HG03342 (cell line): ENCODE measurements around the gene SDSL.

Experiments used
- ATAC-seq: cut with Tn5 transposase; IDR thresholded peaks from one replicate; pipeline ENCODE4 v1.9.1; 2021; ENCODE audit warnings: mild to moderate bottlenecking, moderate library complexity; ENCODE audit not compliant: unreplicated experiment

SDSL gene

DNA sequence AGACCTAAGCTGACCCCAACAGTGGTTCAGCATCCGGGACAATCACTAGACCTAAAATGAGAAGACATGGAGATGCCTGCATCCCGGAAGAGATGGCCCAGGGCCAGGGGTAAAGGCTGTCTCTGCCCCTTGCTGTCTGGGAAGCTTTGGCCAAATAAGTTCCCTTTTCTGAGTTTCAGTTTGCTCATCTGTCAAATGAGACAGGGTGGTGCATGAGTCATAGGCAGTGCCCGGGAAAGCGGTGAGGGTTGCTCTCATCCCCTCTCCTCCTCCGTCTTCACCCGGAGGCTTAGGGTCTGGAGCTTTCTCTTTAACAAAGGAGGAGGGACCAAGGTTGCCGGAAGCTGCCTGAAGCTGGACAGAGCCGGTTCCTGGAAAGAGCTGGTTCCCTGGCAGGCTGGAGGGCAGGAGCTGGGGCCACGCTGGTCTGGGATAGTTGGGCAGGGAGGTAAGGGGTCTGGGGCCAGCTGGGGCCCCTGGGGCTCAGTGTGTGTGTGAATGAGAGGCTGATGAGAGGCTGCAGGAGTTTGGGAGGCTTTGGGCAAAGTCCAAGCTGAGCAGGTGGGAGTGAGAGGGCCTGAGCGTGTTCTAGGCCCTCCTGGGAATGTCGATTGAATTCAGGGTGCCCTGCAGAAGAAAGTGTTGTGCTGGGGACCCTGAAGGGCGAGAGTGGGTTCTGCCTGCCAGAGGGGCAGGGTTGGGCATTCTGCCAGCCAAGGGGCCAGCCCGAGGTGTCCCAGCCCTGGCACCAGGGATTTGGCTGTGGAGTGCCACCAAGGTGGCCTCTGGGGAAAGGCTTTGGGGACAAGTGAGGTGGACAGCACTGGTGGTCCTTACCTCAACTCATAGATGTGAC, at the start of gene SDSL:
Gene SDSL (plus strand): TSS at position 351 of the 856 bp plus-strand sequence. CDS start 5,603 bp downstream, outside the sequence.
- ATAC-seq = peak; percentile 85

DNA sequence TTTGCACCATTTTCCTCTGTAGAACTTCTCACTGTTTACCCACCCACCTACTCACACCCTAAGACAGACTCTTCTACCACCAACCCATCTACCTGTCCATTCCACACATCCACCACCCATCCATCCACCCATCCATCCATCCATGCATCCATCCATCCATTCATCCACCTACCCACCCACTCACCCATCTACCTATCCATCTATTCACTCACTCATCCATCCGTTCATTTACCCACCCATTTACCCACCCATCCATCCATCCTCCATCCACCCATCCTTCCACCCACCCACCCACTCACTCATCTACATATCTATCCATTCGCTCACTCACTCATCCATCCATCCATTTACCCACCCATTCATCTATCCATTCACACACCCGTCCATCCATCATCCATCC, 48.7 kb upstream of the SDSL start:
- no peak for ATAC-seq

- no peak for ATAC-seq
Measured at GRCh38 chr12:113373969-113374368, 48.2 kb upstream of the SDSL start.

DNA sequence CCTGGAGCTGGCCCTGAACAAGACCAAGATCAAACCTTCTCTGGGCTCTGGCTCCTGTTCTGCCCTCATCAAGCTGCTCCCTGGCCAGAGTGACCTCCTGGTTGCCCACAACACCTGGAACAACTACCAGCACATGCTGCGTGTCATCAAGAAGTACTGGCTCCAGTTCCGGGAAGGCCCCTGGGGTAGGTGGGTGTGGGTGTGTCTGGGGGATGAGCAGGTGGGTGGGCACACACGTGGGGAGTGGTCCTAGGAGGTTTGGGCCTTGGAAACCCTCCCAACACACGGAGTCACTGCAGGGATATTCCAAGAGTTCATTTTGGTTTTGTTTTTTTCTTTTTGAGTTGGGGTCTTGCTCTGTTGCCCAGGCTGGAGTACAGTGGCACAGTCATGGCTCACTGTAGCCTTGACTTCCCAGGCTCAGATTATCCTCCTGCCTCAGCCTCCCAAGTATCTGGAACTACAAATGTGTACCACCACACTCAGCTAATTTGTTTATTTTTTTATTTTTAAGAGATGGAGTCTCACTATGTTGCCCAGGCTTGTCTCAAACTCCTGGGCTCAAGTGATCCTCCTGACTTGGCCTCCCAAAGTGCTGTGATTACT, 47.3 kb upstream of the SDSL start:
- ATAC-seq = no peak

- no peak for ATAC-seq
Measured at GRCh38 chr12:113378291-113378690, 43.9 kb upstream of the SDSL start.

GRCh38 chr12:113381220-113381619, 41.0 kb upstream of the SDSL start:
- no peak for ATAC-seq

DNA sequence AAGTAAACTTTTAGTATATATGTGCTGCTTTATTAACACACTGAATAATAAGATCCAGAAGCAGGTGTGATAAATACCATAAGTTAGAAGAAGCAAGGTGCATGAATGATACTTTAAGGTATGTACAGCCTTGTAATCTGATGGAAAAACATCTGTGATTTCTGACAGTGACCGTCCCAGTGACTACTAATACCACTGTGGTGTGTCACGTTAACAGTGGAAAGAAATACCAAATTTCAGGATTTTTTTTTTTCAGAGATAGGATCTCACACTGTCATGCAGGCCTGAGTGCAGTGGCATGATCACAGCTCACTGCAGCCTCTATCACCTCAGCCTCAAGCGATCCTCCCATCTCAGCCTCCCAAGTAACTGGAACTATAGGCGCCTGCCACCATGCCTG, 40.0 kb upstream of the SDSL start:
- ATAC-seq = no peak

DNA sequence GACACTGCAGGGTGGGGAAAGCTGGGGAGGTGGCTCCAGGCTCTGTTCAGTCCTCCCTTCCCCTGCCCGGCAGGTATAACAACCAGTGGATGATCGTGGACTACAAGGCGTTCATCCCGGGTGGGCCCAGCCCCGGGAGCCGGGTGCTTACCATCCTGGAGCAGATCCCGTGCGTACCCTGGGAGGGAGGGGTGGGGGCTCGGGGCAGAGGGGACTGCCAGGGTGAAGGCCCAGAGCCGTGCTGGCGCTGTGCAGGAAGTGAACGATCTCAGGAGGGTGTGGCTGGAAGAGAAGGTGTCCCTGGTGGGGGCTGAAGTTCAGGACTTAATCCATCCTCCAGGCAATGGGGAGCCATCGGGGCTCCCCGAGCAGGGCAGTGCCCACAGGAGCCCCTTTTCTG, 37.4 kb upstream of the SDSL start:
- ATAC-seq = no peak

DNA sequence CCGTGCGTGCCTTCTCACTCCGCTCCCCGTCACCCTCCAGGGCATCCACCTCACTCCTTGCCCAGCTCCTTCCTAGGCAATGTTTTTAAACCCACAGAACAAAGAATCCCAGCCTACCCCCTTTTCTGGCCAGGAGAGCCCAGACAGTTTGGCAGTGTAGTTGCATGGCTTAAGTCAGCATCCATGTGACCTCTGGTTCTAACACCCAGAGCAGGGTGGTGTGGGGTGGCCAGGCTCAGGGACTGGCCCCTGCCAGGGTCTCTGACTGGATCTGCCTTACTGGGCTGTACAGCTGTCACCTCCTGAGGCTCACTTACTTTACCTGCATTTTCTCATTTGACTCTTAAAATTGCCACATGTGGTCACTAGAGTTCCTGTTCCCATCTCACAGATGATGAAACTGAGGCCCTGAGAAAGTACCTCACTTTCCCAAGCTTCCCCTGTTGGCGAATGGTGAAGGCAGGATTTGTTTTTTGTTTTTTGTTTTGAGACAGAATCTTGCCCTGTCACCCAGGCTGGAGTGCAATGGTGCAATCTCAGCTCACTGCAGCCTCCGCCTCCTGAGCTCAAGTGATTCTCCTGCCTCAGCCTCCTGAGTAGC, 36.8 kb upstream of the SDSL start:
- ATAC-seq = no peak

GRCh38 chr12:113386866-113387566, 35.2 kb upstream of the SDSL start:
- ATAC-seq = no peak

DNA sequence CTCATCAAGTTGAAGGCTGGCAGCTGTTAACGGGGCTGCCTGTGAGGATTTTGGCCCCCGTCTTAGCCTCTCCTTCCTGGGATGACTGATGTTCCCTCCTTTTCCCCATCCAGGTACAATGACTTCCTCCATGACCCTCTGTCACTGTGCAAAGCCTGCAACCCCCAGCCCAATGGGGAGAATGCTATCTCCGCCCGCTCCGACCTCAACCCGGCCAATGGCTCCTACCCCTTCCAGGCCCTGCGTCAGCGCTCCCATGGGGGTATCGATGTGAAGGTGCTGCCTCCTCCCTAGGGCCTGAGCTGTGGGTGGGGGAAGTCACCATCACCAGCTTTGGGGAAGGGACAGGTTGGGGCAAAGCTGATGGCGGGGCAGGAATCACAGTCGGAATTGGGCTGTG, 34.5 kb upstream of the SDSL start:
- no peak for ATAC-seq

- no peak for ATAC-seq
Measured at GRCh38 chr12:113388351-113388750, 33.8 kb upstream of the SDSL start.

- no peak for ATAC-seq
Measured at GRCh38 chr12:113390064-113391043, 31.8 kb upstream of the SDSL start.

GRCh38 chr12:113391145-113391544, 31.0 kb upstream of the SDSL start:
- no peak for ATAC-seq

GRCh38 chr12:113391650-113392337, 30.4 kb upstream of the SDSL start:
- ATAC-seq = no peak

GRCh38 chr12:113392520-113392919, 29.7 kb upstream of the SDSL start:
- ATAC-seq = no peak

DNA sequence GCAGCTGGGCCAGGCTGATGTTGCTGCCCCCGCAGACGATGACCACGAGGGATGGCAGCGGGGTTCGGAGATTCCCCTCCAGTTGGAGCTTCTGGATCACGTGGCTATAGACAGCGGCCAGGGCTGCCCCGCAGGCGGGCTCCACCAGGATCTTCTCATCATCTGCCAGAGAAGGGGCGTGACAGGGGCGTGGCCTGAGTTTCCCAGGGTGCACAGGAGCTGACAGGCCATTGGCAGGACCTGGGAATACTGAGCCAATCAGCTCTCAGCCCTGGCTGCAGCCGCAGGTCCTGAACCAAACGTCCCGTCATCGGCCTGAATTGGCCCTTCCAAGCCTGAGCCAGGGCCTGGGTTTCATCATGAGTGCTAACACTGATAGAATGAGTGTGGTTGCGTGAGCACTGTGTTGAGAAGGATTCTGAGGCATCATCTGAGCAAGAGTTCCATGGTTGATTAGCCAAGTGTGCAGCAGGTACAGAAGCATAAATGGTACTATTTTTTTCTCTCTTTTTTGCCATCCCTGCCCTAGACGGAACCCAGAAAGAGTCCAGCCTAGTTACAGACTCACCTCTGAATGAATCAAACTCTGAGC, 29.1 kb upstream of the SDSL start:
- no peak for ATAC-seq

DNA sequence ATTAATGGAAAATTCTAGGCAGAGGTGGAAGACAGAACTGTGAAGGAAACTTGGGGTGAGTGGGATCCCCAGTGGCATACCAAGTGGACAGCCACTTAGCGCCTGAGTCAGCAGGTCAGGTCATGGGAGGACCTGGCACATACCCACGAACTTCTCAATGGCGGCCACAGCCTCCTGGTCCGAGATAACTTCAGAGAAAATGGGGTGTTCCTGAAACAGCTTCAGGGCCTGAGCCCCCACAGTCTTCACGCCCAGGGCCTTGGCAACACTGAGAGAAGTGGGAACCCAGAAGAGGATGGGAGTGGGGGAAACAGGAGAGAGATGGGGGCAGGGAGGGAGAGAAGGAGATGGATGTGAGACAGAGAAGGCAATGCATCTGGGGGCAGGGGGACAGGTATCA, 28.4 kb upstream of the SDSL start:
- ATAC-seq = no peak

DNA sequence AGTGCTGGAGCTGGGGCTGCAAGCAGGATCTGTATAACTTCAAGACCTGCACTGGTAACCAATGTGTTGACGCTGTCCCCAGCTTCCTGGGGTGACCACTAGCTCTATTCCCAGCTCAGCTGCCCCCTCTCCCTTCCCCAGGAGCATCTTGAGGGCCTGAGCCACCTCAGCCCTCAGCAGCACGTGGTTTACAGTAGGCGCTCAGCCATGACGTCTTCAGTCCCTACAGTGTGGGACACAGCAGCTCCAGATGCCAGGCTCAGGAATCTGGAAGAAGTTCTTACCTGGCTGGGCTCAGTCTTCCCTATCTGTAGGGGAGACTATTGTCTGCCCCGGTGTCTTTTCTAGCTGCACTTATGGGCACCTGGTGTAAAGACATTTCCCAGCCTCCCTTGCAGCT, 27.1 kb upstream of the SDSL start:
- ATAC-seq = no peak
